PC-3 (cell line): ENCODE measurements around the gene BMPR1A.

ENCODE experiments used
- EZH2 ChIP-seq: fragments of 300-600 bp; sonication (generic); IDR thresholded peaks from one replicate; pipeline ENCODE4 v1.6.1; 2017; ENCODE audit warnings: antibody characterized with exemption, mild to moderate bottlenecking, low read length; ENCODE audit not compliant: unreplicated experiment
- EZH2phosphoT487 ChIP-seq: fragments of 300-600 bp; sonication (generic); IDR thresholded peaks from 2 replicates; pipeline ENCODE4 v1.6.1; 2018; ENCODE audit warnings: mild to moderate bottlenecking, antibody characterized with exemption, low read length, borderline replicate concordance
- TF ChIP-seq, protein P1 (sequence below): fragments of 300-600 bp; sonication (generic); conservative IDR thresholded peaks from 2 replicates; pipeline ENCODE4 v1.5.1; 2017; ENCODE audit warnings: antibody characterized with exemption, low read depth, mild to moderate bottlenecking, low read length

- TF ChIP-seq, protein P1, sequence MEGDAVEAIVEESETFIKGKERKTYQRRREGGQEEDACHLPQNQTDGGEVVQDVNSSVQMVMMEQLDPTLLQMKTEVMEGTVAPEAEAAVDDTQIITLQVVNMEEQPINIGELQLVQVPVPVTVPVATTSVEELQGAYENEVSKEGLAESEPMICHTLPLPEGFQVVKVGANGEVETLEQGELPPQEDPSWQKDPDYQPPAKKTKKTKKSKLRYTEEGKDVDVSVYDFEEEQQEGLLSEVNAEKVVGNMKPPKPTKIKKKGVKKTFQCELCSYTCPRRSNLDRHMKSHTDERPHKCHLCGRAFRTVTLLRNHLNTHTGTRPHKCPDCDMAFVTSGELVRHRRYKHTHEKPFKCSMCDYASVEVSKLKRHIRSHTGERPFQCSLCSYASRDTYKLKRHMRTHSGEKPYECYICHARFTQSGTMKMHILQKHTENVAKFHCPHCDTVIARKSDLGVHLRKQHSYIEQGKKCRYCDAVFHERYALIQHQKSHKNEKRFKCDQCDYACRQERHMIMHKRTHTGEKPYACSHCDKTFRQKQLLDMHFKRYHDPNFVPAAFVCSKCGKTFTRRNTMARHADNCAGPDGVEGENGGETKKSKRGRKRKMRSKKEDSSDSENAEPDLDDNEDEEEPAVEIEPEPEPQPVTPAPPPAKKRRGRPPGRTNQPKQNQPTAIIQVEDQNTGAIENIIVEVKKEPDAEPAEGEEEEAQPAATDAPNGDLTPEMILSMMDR = no peak
- TF ChIP-seq EZH2 (no peak), EZH2phosphoT487 (no peak)
Observed at GRCh38 chr10:86861351-86861750, 104.9 kb downstream of the BMPR1A start.
